ENCODE data around the gene PCDHGB1.
"Not testable (repeated sequence)": the region's sequence is repeated elsewhere in the genome, so short reads cannot be mapped to it uniquely, and the experiment has no call there.

DNA sequence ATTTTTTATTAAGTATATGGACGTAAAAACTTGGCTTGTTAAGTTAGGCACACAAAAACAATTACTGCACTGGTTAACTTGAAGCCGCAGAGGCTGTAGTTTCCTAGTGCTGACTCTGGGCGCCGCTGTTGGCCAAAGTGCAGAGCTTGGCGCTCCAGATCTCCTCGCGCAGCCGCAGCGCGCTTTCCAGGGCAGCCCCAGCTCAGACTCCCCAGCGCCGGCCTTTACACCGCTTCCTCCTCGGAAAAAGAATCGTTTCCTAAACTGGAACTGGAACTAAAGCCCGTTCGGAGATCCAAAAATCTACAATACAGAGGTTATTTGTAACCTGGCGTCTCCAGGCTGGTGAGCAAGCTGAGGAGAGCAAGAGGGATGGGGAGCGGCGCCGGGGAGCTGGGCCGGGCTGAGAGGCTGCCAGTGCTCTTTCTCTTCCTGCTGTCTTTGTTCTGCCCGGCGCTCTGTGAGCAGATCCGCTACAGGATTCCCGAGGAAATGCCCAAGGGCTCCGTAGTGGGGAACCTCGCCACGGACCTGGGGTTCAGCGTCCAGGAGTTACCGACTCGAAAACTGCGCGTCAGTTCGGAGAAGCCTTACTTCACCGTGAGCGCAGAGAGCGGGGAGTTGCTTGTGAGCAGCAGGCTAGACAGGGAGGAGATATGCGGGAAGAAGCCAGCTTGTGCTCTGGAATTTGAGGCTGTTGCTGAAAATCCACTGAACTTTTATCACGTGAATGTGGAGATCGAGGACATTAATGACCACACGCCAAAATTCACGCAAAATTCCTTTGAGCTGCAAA, 48.1 kb downstream of the PCDHGB1 start, which contains the start of gene PCDHGB5:
- not testable (repeated sequence) for TF ChIP-seq POLR2A, POLR2AphosphoS5 (IDR thresholded peaks at IDR 0.05; ENCODE audit: low read depth, low read length)
